ENCODE data around the gene FLII. TPM values are rescaled to one million over a fixed set of nuclear protein-coding genes. Genes with fewer than 3 reads are reported as not detected.

Gene FLII
- total and polyA plus RNA-seq, 2 experiments from 2014 or later: 175 to 373 TPM

DNA sequence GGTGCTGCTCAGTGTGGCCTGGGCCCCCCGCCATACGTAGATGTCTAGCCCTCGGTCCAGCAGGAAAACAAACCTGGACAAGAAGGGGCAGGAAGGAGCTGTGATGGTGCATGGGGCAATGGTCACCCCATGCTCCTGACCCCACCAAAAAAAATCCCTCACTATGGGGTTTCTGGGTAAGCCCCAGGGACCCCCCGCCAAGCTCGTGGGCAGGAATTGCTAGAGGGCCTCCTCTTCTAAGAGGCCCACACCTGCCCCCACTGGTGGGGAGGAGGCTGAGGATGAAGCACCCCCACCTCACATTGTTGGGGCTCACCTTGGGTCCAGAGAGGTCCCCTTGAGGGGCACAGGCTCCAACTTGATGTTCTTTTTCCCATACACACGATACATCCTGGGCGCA, 9.7 kb downstream of the FLII start:
- Histone ChIP-seq H2AFZ (no peak overlapping the region), H3K27me3 (ENCODE audit: insufficient read depth) (no peaks in the 10 kb centered on the region), H3K4me1 (ENCODE audit: insufficient read depth) (peaks cover 5% of the 10 kb centered on the region; the same call in 1 of the 2 replicates), H3K4me2 (no peak overlapping the region), H3F3A (replicated peaks; ENCODE audit: low read depth) (peaks cover 16% of the 10 kb centered on the region), H3K79me2 (replicated peaks; ENCODE audit: insufficient read depth) (no peaks in the 10 kb centered on the region), H3K4me3 (no peak overlapping the region), H3K36me3 (ENCODE audit: insufficient read depth) (peaks cover 16% of the 10 kb centered on the region), H3K27ac (ENCODE audit: low read depth) (peak overlapping the region; percentile 59; the same call in 1 of the 2 replicates), H3K9me2 (ENCODE audit: insufficient read depth) (no peaks in the 10 kb centered on the region), H4K20me1 (replicated peaks; ENCODE audit: insufficient read depth) (peaks cover 8% of the 10 kb centered on the region)
- H3K9me3 Mint-ChIP-seq: no peaks in the 10 kb centered on the region; the same call in 2 of the 3 replicates
- peak overlapping the region; percentile 85; the same call in 1 of the 2 replicates for H3K27ac Mint-ChIP-seq
- H3K27me3 Mint-ChIP-seq (ENCODE audit: insufficient read depth, low read depth, poor library complexity): peaks cover 31% of the 10 kb centered on the region
- ATAC-seq: no peak
- no peak overlapping the region for H3K4me3 Mint-ChIP-seq
- peaks cover 16% of the 10 kb centered on the region for H3K4me1 Mint-ChIP-seq
- peaks cover 74% of the 10 kb centered on the region for H3K36me3 Mint-ChIP-seq (ENCODE audit: low read depth)
- no peak for TF ChIP-seq EZH2phosphoT487 (IDR thresholded peaks at IDR 0.05; ENCODE audit: unreplicated experiment)
- no peak for DNase-seq (ENCODE audit: low spot score)

- TF ChIP-seq, protein P1, sequence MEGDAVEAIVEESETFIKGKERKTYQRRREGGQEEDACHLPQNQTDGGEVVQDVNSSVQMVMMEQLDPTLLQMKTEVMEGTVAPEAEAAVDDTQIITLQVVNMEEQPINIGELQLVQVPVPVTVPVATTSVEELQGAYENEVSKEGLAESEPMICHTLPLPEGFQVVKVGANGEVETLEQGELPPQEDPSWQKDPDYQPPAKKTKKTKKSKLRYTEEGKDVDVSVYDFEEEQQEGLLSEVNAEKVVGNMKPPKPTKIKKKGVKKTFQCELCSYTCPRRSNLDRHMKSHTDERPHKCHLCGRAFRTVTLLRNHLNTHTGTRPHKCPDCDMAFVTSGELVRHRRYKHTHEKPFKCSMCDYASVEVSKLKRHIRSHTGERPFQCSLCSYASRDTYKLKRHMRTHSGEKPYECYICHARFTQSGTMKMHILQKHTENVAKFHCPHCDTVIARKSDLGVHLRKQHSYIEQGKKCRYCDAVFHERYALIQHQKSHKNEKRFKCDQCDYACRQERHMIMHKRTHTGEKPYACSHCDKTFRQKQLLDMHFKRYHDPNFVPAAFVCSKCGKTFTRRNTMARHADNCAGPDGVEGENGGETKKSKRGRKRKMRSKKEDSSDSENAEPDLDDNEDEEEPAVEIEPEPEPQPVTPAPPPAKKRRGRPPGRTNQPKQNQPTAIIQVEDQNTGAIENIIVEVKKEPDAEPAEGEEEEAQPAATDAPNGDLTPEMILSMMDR (conservative IDR thresholded peaks at IDR 0.05; ENCODE audit: low read depth in 2 of 2): peak; percentile 70 to 89
- no peak for TF ChIP-seq EZH2phosphoT487 (IDR thresholded peaks at IDR 0.05; ENCODE audit: unreplicated experiment)
- TF ChIP-seq POLR2AphosphoS5 (IDR thresholded peaks at IDR 0.05; ENCODE audit: low read depth): no peak
- TF ChIP-seq CREB1 (CRISPR knock-in tag; IDR thresholded peaks at IDR 0.05; ENCODE audit: low read depth): no peak
- no peak for TF ChIP-seq NANOG (IDR thresholded peaks at IDR 0.05; ENCODE audit: borderline replicate concordance)
- Histone ChIP-seq H3K79me2 (replicated peaks; ENCODE audit: insufficient read depth) (no peaks in the 10 kb centered on the region), H3K4me2 (no peak overlapping the region), H3K4me1 (ENCODE audit: insufficient read depth) (peaks cover 5% of the 10 kb centered on the region; the same call in 1 of the 2 replicates), H3K4me3 (no peak overlapping the region), H3F3A (replicated peaks; ENCODE audit: low read depth) (peaks cover 16% of the 10 kb centered on the region), H2AFZ (no peak overlapping the region), H3K27ac (ENCODE audit: low read depth) (peak overlapping the region; percentile 60), H3K9me2 (ENCODE audit: insufficient read depth) (no peaks in the 10 kb centered on the region), H4K20me1 (replicated peaks; ENCODE audit: insufficient read depth) (peaks cover 8% of the 10 kb centered on the region), H3K36me3 (ENCODE audit: insufficient read depth) (peaks cover 16% of the 10 kb centered on the region), H3K27me3 (ENCODE audit: insufficient read depth) (no peaks in the 10 kb centered on the region)
- H3K36me3 Mint-ChIP-seq (ENCODE audit: low read depth): peaks cover 75% of the 10 kb centered on the region
- DNase-seq (ENCODE audit: low spot score): peak; percentile 83
- peaks cover 16% of the 10 kb centered on the region for H3K4me1 Mint-ChIP-seq
- peaks cover 31% of the 10 kb centered on the region for H3K27me3 Mint-ChIP-seq (ENCODE audit: insufficient read depth, low read depth, poor library complexity)
- H3K9me3 Mint-ChIP-seq: no peaks in the 10 kb centered on the region; the same call in 2 of the 3 replicates
- H3K27ac Mint-ChIP-seq: peak overlapping the region; percentile 85
- peak overlapping the region; percentile 48 for H3K4me3 Mint-ChIP-seq
- peak; percentile 54 for ATAC-seq
Measured at GRCh38 chr17:18248300-18248731, 10.2 kb downstream of the FLII start.

- H3K27me3 ChIP-seq (ENCODE audit: insufficient read depth): no peaks in the 10 kb centered on the region
- Mint-ChIP-seq H3K4me3 (no peak overlapping the region; the same call in 2 of the 3 replicates), H3K4me1 (peaks cover 16% of the 10 kb centered on the region), H3K36me3 (ENCODE audit: low read depth) (peaks cover 73% of the 10 kb centered on the region), H3K9me3 (no peaks in the 10 kb centered on the region; the same call in 2 of the 3 replicates), H3K27me3 (ENCODE audit: insufficient read depth, low read depth, poor library complexity) (peaks cover 34% of the 10 kb centered on the region), H3K27ac (peak overlapping the region; percentile 85; the same call in 1 of the 2 replicates)
- H3K79me2 ChIP-seq (replicated peaks; ENCODE audit: insufficient read depth): no peaks in the 10 kb centered on the region
- 0 out of 2 replicates have a peak overlapping the region, but pooled peaks have one; percentile 60 for H3K27ac ChIP-seq (ENCODE audit: low read depth)
- DNase-seq (ENCODE audit: low spot score) (no peak), ATAC-seq (no peak)
- H4K20me1 ChIP-seq (replicated peaks; ENCODE audit: insufficient read depth): peaks cover 4% of the 10 kb centered on the region; the same call in 1 of the 2 replicates
- no peak overlapping the region for H2AFZ ChIP-seq
- peaks cover 16% of the 10 kb centered on the region for H3K36me3 ChIP-seq (ENCODE audit: insufficient read depth)
- H3K9me2 ChIP-seq (ENCODE audit: insufficient read depth): no peaks in the 10 kb centered on the region
- H3K4me2 ChIP-seq: no peak overlapping the region
- peak overlapping the region; percentile 48; the same call in 1 of the 2 replicates for H3K4me3 ChIP-seq
- TF ChIP-seq CREB1 (CRISPR knock-in tag; IDR thresholded peaks at IDR 0.05; ENCODE audit: low read depth) (no peak), EZH2 (IDR thresholded peaks at IDR 0.05; ENCODE audit: low read depth, unreplicated experiment) (no peak), ZNF114 (CRISPR knock-in tag; IDR thresholded peaks at IDR 0.05) (no peak), POLR2AphosphoS5 (IDR thresholded peaks at IDR 0.05; ENCODE audit: low read depth) (no peak)
- TF ChIP-seq, protein P2, sequence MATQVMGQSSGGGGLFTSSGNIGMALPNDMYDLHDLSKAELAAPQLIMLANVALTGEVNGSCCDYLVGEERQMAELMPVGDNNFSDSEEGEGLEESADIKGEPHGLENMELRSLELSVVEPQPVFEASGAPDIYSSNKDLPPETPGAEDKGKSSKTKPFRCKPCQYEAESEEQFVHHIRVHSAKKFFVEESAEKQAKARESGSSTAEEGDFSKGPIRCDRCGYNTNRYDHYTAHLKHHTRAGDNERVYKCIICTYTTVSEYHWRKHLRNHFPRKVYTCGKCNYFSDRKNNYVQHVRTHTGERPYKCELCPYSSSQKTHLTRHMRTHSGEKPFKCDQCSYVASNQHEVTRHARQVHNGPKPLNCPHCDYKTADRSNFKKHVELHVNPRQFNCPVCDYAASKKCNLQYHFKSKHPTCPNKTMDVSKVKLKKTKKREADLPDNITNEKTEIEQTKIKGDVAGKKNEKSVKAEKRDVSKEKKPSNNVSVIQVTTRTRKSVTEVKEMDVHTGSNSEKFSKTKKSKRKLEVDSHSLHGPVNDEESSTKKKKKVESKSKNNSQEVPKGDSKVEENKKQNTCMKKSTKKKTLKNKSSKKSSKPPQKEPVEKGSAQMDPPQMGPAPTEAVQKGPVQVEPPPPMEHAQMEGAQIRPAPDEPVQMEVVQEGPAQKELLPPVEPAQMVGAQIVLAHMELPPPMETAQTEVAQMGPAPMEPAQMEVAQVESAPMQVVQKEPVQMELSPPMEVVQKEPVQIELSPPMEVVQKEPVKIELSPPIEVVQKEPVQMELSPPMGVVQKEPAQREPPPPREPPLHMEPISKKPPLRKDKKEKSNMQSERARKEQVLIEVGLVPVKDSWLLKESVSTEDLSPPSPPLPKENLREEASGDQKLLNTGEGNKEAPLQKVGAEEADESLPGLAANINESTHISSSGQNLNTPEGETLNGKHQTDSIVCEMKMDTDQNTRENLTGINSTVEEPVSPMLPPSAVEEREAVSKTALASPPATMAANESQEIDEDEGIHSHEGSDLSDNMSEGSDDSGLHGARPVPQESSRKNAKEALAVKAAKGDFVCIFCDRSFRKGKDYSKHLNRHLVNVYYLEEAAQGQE (IDR thresholded peaks at IDR 0.05; ENCODE audit: unreplicated experiment): no peak
- H3F3A ChIP-seq (replicated peaks; ENCODE audit: low read depth): peaks cover 16% of the 10 kb centered on the region
- H3K4me1 ChIP-seq (ENCODE audit: insufficient read depth): peaks cover 5% of the 10 kb centered on the region; the same call in 1 of the 2 replicates
Measured at GRCh38 chr17:18247613-18248001, 10.9 kb downstream of the FLII start.
